Measurements from ENCODE around the gene CKLF. TPM values are rescaled to one million over a fixed set of nuclear protein-coding genes. Genes with fewer than 3 reads are reported as not detected.
A peak's percentile ranks its signal among the peaks of the same experiment; 100 is the strongest.

CKLF gene
- polyA plus RNA-seq, 3 donors = 285 to 430 (median 374) TPM

GRCh38 chr16:66575060-66575459 is 22.7 kb downstream of the CKLF start:
- no CpG with 5 or more reads among the region's 3 CpGs for WGBS (ENCODE audit: insufficient coverage)
- peak overlapping the region in 1 of 7 donors; percentile 40 for H3K27ac Mint-ChIP-seq
- H3K27me3 ChIP-seq (ENCODE audit: control insufficient read depth in 2 of 2, insufficient read depth in 2 of 2, low read length in 2 of 2) = peaks cover 26 to 29% of the 10 kb centered on the region in 2 donors

GRCh38 chr16:66576296-66576695 is 23.9 kb downstream of the CKLF start:
- H3K4me3 Mint-ChIP-seq = no peak overlapping the region
- WGBS (ENCODE audit: insufficient coverage) = 86% methylated on average over 1 of the region's 5 CpGs
- H2AFZ ChIP-seq (ENCODE audit: insufficient read depth, low read depth, low read length, poor library complexity, severe bottlenecking) = no peak overlapping the region
- peaks cover 27 to 32% of the 10 kb centered on the region in 2 donors for H3K27me3 ChIP-seq (ENCODE audit: control insufficient read depth in 2 of 2, insufficient read depth in 2 of 2, low read length in 2 of 2)
- H3K4me2 ChIP-seq (replicated peaks; ENCODE audit: extremely low read depth, low read length, poor library complexity, severe bottlenecking) = no peak overlapping the region
- H3K4me1 ChIP-seq (ENCODE audit: control insufficient read depth in 1 of 2, insufficient read depth in 2 of 2, low read length in 2 of 2) = peaks cover 11 to 14% of the 10 kb centered on the region in 2 donors
- no peaks in the 10 kb centered on the region for H3K36me3 ChIP-seq (replicated peaks in 1 of 2; ENCODE audit: control insufficient read depth in 1 of 2, insufficient read depth in 2 of 2, low read length in 2 of 2)
- intact Hi-C loops (cut with micrococcal nuclease) = no loop called here
- peaks cover 36 to 39% (median 38%) of the 10 kb centered on the region in 3 donors for H3K27me3 Mint-ChIP-seq (ENCODE audit: low read depth in 3 of 3)
- H3K4me3 ChIP-seq (replicated peaks in 1 of 3; ENCODE audit: low read depth in 2 of 3, low read length in 3 of 3) = no peak overlapping the region
- H3K9me3 Mint-ChIP-seq = peaks cover 0 to 11% (median 4%) of the 10 kb centered on the region in 7 donors
- DNase-seq = no peak
- no peak overlapping the region for H3K27ac ChIP-seq (ENCODE audit: low read depth in 1 of 2, low read length in 2 of 2)
- peaks cover 0 to 6% of the 10 kb centered on the region in 2 donors for H3K9me3 ChIP-seq (replicated peaks in 1 of 2; ENCODE audit: control insufficient read depth in 1 of 2, insufficient read depth in 1 of 2, low read length in 2 of 2)
- H3K9ac ChIP-seq (ENCODE audit: insufficient read depth, low read length, poor library complexity, severe bottlenecking) = no peak overlapping the region
- no peaks in the 10 kb centered on the region for H3K79me2 ChIP-seq (ENCODE audit: insufficient read depth, low read length)
- H3K27ac Mint-ChIP-seq = no peak overlapping the region
- peaks cover 34 to 40% of the 10 kb centered on the region in 2 donors for H3K36me3 Mint-ChIP-seq
- H3K4me1 Mint-ChIP-seq = peaks cover 39% of the 10 kb centered on the region
- H4K20me1 ChIP-seq (ENCODE audit: insufficient read depth, low read length) = no peaks in the 10 kb centered on the region
- TF ChIP-seq CTCF (IDR thresholded peaks at IDR 0.05) = no peak

More at GRCh38 chr16:66575060-66575459, 22.7 kb downstream of the CKLF start:
- Mint-ChIP-seq H3K4me1 (peaks cover 35% of the 10 kb centered on the region), H3K36me3 (peaks cover 41 to 42% of the 10 kb centered on the region in 2 donors), H3K4me3 (no peak overlapping the region), H3K9me3 (peaks cover 0 to 11% (median 4%) of the 10 kb centered on the region in 7 donors), H3K27me3 (ENCODE audit: low read depth in 3 of 3) (peaks cover 29 to 35% (median 31%) of the 10 kb centered on the region in 3 donors)
- no peak for DNase-seq
- no peak overlapping the region for H3K4me2 ChIP-seq (replicated peaks; ENCODE audit: extremely low read depth, low read length, poor library complexity, severe bottlenecking)
- no peak for TF ChIP-seq CTCF (IDR thresholded peaks at IDR 0.05)
- H4K20me1 ChIP-seq (ENCODE audit: insufficient read depth, low read length) = peaks cover 4% of the 10 kb centered on the region
- no peaks in the 10 kb centered on the region for H3K79me2 ChIP-seq (ENCODE audit: insufficient read depth, low read length)
- intact Hi-C loops (cut with micrococcal nuclease) = no loop called here
- H3K4me3 ChIP-seq (replicated peaks in 1 of 3; ENCODE audit: low read depth in 2 of 3, low read length in 3 of 3) = no peak overlapping the region
- H3K27ac ChIP-seq (ENCODE audit: low read depth in 1 of 2, low read length in 2 of 2) = no peak overlapping the region
- H3K4me1 ChIP-seq (ENCODE audit: control insufficient read depth in 1 of 2, insufficient read depth in 2 of 2, low read length in 2 of 2) = peaks cover 13 to 15% of the 10 kb centered on the region in 2 donors
- no peak overlapping the region for H3K9ac ChIP-seq (ENCODE audit: insufficient read depth, low read length, poor library complexity, severe bottlenecking)
- H2AFZ ChIP-seq (ENCODE audit: insufficient read depth, low read depth, low read length, poor library complexity, severe bottlenecking) = no peak overlapping the region
- peaks cover 0 to 1% of the 10 kb centered on the region in 2 donors for H3K36me3 ChIP-seq (replicated peaks in 1 of 2; ENCODE audit: control insufficient read depth in 1 of 2, insufficient read depth in 2 of 2, low read length in 2 of 2)
- H3K9me3 ChIP-seq (replicated peaks in 1 of 2; ENCODE audit: control insufficient read depth in 1 of 2, insufficient read depth in 1 of 2, low read length in 2 of 2) = peaks cover 0 to 6% of the 10 kb centered on the region in 2 donors

Measured in CD14-positive monocyte (primary cell).